Fibroblast of lung (primary cell): ENCODE measurements around the gene ARHGEF38.

Experiments
- CTCF ChIP-seq, 2 donors: IDR thresholded peaks in 1 of 2; conservative IDR thresholded peaks in 1 of 2; 1 replicate in 1 of 2; 2 replicates in 1 of 2; pipeline ENCODE4 v1.5.1; 2011 to 2012; ENCODE audit warnings: low read length in 2 of 2, control low read depth in 1 of 2, inconsistent platforms in 1 of 2, low read depth in 1 of 2, mild to moderate bottlenecking in 1 of 2
- EZH2 ChIP-seq: IDR thresholded peaks from 2 replicates; pipeline ENCODE4 v1.5.1; 2012; ENCODE audit warnings: low read length, control low read depth, mild to moderate bottlenecking; ENCODE audit errors: missing control alignments

GRCh38 chr4:105641845-105642244, 89.4 kb downstream of the ARHGEF38 start:
- TF ChIP-seq CTCF (conservative IDR thresholded peaks at IDR 0.05 in 1 of 2, IDR thresholded peaks at IDR 0.05 in 1 of 2; ENCODE audit: low read depth in 1 of 2, low read length in 2 of 2) (no peak), EZH2 (no peak)
